Activated CD8-positive, alpha-beta T cell treated with anti-CD3 and anti-CD28 coated beads, Interleukin-2, amount 10 ng/mL, durations not matched to agents 7 days and 5 days (primary cell): ENCODE data around the gene NCOA3. TPM values are rescaled to one million over a fixed set of nuclear protein-coding genes. Genes with fewer than 3 reads are reported as not detected.
"Not testable (repeated sequence)": the region's sequence is repeated elsewhere in the genome, so short reads cannot be mapped to it uniquely, and the experiment has no call there.

Experiments
- ATAC-seq: fragments of 150-1000 bp; cut with Tn5 transposase; one replicate; pipeline ENCODE4 v1.10.0; 2021; ENCODE audit warnings: moderate library complexity
- CTCF ChIA-PET: fragments of 350-600 bp; sonication (Branson Sonifier 250); formaldehyde crosslinking; loops from one replicate; lab custom pipeline; 2021; ENCODE audit warnings: antibody characterized with exemption; lab: Charles Lee
- POLR2A ChIA-PET: fragments of 350-600 bp; sonication (Branson Sonifier 250); formaldehyde crosslinking; loops from one replicate; lab custom pipeline; 2021; ENCODE audit warnings: antibody characterized with exemption; lab: Charles Lee
- DNase-seq: peaks from one replicate; pipeline ENCODE4 v3.0.0-alpha.2; 2020
- H3K27ac Mint-ChIP-seq: one replicate; pipeline ENCODE4 v1.8.0; 2021; ENCODE audit warnings: mild to moderate bottlenecking, mixed read lengths
- H3K27me3 Mint-ChIP-seq: one replicate; pipeline ENCODE4 v1.8.0; 2021; ENCODE audit warnings: low read depth, mixed read lengths
- H3K36me3 Mint-ChIP-seq: one replicate; pipeline ENCODE4 v1.8.0; 2021; ENCODE audit warnings: low read depth, mixed read lengths
- H3K4me1 Mint-ChIP-seq: one replicate; pipeline ENCODE4 v1.8.0; 2021; ENCODE audit warnings: low read depth, mixed read lengths
- H3K4me3 Mint-ChIP-seq: one replicate; pipeline ENCODE4 v1.8.0; 2021; ENCODE audit warnings: mild to moderate bottlenecking, mixed read lengths
- H3K9me3 Mint-ChIP-seq: one replicate; pipeline ENCODE4 v1.8.0; 2022; ENCODE audit warnings: mixed read lengths; ENCODE audit not compliant: insufficient read depth
- total RNA-seq, 2 experiments: library from RNA; stranded (reverse); gene quantifications; one replicate each; pipeline ENCODE4 v1.2.3, GENCODE V29; 2021

NCOA3 gene
- total RNA-seq, 2 experiments from 2014 or later = 57.4 to 60.1 TPM

DNA sequence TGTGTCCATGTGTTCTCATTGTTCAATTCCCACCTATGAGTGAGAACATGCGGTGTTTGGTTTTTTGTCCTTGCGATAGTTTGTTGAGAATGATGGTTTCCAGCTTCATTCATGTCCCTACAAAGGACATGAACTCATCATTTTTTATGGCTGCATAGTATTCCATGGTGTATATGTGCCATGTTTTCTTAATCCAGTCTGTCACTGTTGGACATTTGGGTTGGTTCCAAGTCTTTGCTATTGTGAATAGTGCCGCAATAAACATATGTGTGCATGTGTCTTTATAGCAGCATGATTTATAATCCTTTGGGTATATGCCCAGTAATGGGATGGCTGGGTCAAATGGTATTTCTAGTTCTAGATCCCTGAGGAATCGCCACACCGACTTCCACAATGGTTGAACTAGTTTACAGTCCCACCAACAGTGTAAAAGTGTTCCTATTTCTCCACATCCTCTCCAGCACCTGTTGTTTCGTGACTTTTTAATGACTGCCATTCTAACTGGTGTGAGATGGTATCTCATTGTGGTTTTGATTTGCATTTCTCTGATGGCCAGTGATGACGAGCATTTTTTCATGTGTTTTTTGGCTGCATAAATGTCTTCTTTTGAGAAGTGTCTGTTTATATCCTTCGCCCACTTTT lies 52.0 kb downstream of the NCOA3 start:
- H3K27ac Mint-ChIP-seq, H3K4me3 Mint-ChIP-seq, ATAC-seq, DNase-seq, POLR2A ChIA-PET, CTCF ChIA-PET, H3K27me3 Mint-ChIP-seq, H3K9me3 Mint-ChIP-seq: not testable (repeated sequence)
- Mint-ChIP-seq H3K4me1 (peaks cover 21% of the 10 kb centered on the region), H3K36me3 (peaks cover 32% of the 10 kb centered on the region)

DNA sequence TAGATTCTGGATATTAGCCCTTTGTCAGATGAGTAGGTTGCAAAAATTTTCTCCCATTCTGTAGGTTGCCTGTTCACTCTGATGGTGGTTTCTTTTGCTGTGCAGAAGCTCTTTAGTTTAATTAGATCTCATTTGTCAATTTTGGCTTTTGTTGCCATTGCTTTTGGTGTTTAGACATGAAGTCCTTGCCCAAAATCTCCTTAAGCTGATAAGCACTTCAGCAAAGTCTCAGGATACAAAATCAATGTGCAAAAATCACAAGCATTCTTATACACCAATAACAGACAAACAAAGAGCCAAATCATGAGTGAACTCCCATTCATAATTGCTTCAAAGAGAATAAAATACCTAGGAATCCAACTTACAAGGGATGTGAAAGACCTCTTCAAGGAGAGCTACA lies 52.6 kb downstream of the NCOA3 start:
- H3K27me3 Mint-ChIP-seq, H3K27ac Mint-ChIP-seq, H3K9me3 Mint-ChIP-seq, H3K4me3 Mint-ChIP-seq, ATAC-seq, CTCF ChIA-PET, DNase-seq: not testable (repeated sequence)
- peaks cover 21% of the 10 kb centered on the region for H3K4me1 Mint-ChIP-seq
- H3K36me3 Mint-ChIP-seq = peaks cover 31% of the 10 kb centered on the region
- POLR2A ChIA-PET = interaction anchor here (0.8 kb wide), 1 partner anchor 11 kb away, joined by 3 read pairs; no protein-coding TSS in a partner anchor

GRCh38 chr20:47557218-47557617 lies 55.5 kb downstream of the NCOA3 start:
- peaks cover 22% of the 10 kb centered on the region for H3K36me3 Mint-ChIP-seq
- no peak overlapping the region for H3K4me3 Mint-ChIP-seq
- ATAC-seq (no peak), DNase-seq (no peak)
- no peak overlapping the region for H3K27ac Mint-ChIP-seq
- ChIA-PET POLR2A (no interaction called here), CTCF (interaction anchor here (1.0 to 1.5 kb wide), 3 partner anchors 8 to 173 kb away, joined by 3 read pairs; no protein-coding TSS in a partner anchor)
- H3K4me1 Mint-ChIP-seq = peaks cover 21% of the 10 kb centered on the region
- no peaks in the 10 kb centered on the region for H3K9me3 Mint-ChIP-seq
- H3K27me3 Mint-ChIP-seq = no peaks in the 10 kb centered on the region

DNA sequence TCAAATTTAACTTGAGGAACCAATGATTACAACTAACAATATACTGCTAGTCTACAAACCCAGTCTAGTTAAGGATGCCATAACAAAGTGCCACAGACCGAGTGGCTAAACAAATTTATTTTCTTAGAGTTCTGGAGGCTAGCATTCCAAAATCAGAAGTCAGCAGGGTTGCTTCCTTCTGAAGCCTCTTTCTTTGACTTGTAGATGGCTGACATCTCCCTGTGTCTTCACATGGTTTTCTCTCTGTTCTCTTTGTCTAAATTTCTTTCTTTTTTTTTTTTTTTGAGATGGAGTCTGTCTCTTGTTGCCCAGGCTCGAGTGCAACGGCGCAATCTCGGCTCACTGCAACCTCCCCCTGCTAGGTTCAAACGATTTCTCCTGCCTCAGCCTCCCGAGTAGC lies 56.1 kb downstream of the NCOA3 start:
- Mint-ChIP-seq H3K4me3 (no peak overlapping the region), H3K36me3 (peaks cover 19% of the 10 kb centered on the region), H3K27ac (no peak overlapping the region), H3K9me3 (no peaks in the 10 kb centered on the region), H3K27me3 (no peaks in the 10 kb centered on the region), H3K4me1 (peaks cover 23% of the 10 kb centered on the region)
- CTCF ChIA-PET = no interaction called here
- POLR2A ChIA-PET = no interaction called here
- no peak for DNase-seq
- no peak for ATAC-seq

DNA sequence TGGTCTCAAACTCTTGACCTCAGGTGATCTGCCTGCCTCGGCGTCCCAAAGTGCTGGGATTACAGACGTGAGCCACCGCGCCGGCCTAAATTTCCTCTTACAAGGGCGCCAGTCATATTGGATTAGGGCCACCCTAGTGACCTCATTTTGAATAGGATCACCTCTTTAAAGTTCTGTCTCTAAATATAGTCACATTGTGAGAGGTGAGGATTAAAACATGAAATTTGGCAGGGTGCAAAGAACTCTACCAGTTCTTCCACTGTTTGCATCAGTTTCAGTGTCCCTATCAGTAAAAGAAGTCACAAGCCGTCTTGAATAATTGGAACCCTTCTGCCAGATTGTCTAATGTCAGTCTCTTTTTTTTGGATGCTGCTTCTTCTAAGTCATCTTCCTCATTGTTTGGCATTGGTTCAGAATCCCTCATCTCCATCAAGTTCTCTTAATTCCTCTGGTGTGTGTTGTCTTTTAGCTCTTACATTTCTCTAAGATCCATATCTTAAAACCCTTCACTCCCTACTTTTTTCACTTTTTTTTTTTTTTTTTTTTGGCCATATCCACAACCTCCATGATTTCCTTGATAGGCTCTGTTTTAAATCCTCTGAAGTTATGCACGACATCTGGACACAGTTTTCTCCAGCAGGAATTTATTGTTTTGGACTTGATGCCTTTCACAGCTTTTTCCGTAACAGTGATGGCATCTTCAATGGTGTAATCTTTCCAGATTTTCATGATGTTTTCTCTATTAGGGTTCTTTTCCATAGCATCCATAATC lies 56.8 kb downstream of the NCOA3 start:
- H3K27me3 Mint-ChIP-seq = no peaks in the 10 kb centered on the region
- H3K36me3 Mint-ChIP-seq = peaks cover 18% of the 10 kb centered on the region
- no peaks in the 10 kb centered on the region for H3K9me3 Mint-ChIP-seq
- H3K4me3 Mint-ChIP-seq = no peak overlapping the region
- DNase-seq (no peak), ATAC-seq (no peak)
- CTCF ChIA-PET = no interaction called here
- no peak overlapping the region for H3K27ac Mint-ChIP-seq
- peaks cover 29% of the 10 kb centered on the region for H3K4me1 Mint-ChIP-seq
- POLR2A ChIA-PET = no interaction called here

DNA sequence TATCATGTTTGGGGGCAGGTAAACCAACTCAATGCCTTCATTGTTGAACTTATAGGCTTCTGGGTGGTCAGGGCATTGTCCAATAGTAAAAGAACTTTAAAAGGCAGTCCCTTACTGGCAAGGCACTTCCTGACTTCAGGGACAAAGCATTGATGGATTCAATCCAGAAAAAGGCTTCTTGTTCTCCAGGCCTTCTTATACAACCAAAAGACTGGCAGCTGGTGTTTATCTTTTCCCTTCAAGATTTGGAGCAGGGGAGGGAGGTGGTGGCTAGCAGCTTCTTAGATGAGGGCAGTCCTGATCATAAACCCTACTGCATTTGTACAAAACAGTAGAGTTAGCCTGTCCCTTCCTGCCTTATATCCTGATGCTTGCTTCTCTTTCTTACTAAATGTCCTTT lies 57.5 kb downstream of the NCOA3 start:
- ChIA-PET POLR2A (no interaction called here), CTCF (no interaction called here)
- ATAC-seq (no peak), DNase-seq (no peak)
- H3K36me3 Mint-ChIP-seq = peaks cover 18% of the 10 kb centered on the region
- peaks cover 33% of the 10 kb centered on the region for H3K4me1 Mint-ChIP-seq
- H3K27ac Mint-ChIP-seq = no peak overlapping the region
- no peaks in the 10 kb centered on the region for H3K27me3 Mint-ChIP-seq
- no peak overlapping the region for H3K4me3 Mint-ChIP-seq
- no peaks in the 10 kb centered on the region for H3K9me3 Mint-ChIP-seq

- no peak for ATAC-seq
- Mint-ChIP-seq H3K4me1 (peaks cover 42% of the 10 kb centered on the region), H3K36me3 (peaks cover 16% of the 10 kb centered on the region), H3K9me3 (no peaks in the 10 kb centered on the region), H3K27me3 (no peaks in the 10 kb centered on the region), H3K4me3 (no peak overlapping the region), H3K27ac (no peak overlapping the region)
- CTCF ChIA-PET = interaction anchor here (0.8 to 2.0 kb wide), 3 partner anchors 9 to 177 kb away, joined by 3 to 6 read pairs (median 5); no protein-coding TSS in a partner anchor
- POLR2A ChIA-PET = interaction anchor here (0.6 kb wide), 1 partner anchor 425 kb away, joined by 3 read pairs; no protein-coding TSS in a partner anchor
- no peak for DNase-seq
These were observed 59.5 kb downstream of the NCOA3 start for GRCh38 chr20:47561180-47561579.

- ChIA-PET CTCF (interaction anchor here (0.8 to 2.0 kb wide), 3 partner anchors 10 to 178 kb away, joined by 3 to 6 read pairs (median 5); no protein-coding TSS in a partner anchor), POLR2A (no interaction called here)
- ATAC-seq (no peak), DNase-seq (no peak)
- peaks cover 43% of the 10 kb centered on the region for H3K4me1 Mint-ChIP-seq
- peak overlapping the region; percentile 2 for H3K27ac Mint-ChIP-seq
- H3K36me3 Mint-ChIP-seq = peaks cover 16% of the 10 kb centered on the region
- no peak overlapping the region for H3K4me3 Mint-ChIP-seq
- no peaks in the 10 kb centered on the region for H3K27me3 Mint-ChIP-seq
- no peaks in the 10 kb centered on the region for H3K9me3 Mint-ChIP-seq
These were observed 60.2 kb downstream of the NCOA3 start for GRCh38 chr20:47561603-47562583.

DNA sequence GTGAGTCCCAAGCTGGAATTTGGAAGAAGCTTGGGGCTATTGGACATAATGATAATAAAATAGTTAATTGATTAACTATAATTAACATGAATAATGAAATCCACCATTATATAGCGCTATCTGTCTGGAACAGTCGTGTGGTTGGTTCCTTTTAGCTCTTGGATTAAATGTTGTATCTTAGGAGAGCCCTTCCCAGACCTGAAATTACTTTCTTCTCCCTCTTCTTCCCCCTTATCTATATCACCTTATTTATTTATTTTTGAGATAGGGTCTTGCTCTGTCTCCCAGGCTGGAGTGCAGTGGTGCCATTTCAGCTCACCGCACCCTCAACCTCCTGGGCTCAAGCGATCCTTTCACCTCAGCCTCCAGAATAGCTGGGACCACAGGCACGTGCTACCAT lies 64.6 kb downstream of the NCOA3 start:
- Mint-ChIP-seq H3K4me3 (no peak overlapping the region), H3K4me1 (peaks cover 59% of the 10 kb centered on the region), H3K27me3 (no peaks in the 10 kb centered on the region), H3K27ac (no peak overlapping the region), H3K9me3 (no peaks in the 10 kb centered on the region), H3K36me3 (peaks cover 31% of the 10 kb centered on the region)
- CTCF ChIA-PET = interaction anchor here (0.6 to 1.7 kb wide), 4 partner anchors 14 to 182 kb away, joined by 3 to 4 read pairs (median 3); no protein-coding TSS in a partner anchor
- ATAC-seq (no peak), DNase-seq (no peak)
- POLR2A ChIA-PET = no interaction called here

DNA sequence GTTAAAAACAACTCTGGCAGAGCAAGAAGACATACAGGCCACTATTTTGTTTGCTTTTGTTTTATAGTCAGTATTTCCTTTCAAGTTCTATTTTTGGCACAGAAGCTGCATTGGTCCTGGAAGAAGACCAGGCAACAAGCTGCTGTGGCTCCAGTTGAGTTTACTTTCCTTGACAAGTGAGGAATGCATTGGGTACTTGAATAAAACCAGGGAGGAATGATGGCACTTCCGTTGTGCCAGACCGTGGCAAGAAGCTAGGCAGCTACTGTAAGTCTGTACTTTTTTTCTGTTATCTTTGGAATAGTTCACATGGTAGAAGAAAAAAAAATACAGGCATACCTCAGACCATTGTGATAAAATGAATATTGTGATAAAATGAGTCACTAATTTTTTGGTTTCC lies 66.3 kb downstream of the NCOA3 start:
- ChIA-PET POLR2A (no interaction called here), CTCF (interaction anchor here (1.1 kb wide), 1 partner anchor 42 kb away, joined by 4 read pairs; no protein-coding TSS in a partner anchor)
- no peaks in the 10 kb centered on the region for H3K9me3 Mint-ChIP-seq
- peaks cover 53% of the 10 kb centered on the region for H3K4me1 Mint-ChIP-seq
- no peaks in the 10 kb centered on the region for H3K27me3 Mint-ChIP-seq
- ATAC-seq = no peak
- H3K27ac Mint-ChIP-seq = peak overlapping the region; percentile 21
- no peak overlapping the region for H3K4me3 Mint-ChIP-seq
- DNase-seq = no peak
- H3K36me3 Mint-ChIP-seq = peaks cover 39% of the 10 kb centered on the region

DNA sequence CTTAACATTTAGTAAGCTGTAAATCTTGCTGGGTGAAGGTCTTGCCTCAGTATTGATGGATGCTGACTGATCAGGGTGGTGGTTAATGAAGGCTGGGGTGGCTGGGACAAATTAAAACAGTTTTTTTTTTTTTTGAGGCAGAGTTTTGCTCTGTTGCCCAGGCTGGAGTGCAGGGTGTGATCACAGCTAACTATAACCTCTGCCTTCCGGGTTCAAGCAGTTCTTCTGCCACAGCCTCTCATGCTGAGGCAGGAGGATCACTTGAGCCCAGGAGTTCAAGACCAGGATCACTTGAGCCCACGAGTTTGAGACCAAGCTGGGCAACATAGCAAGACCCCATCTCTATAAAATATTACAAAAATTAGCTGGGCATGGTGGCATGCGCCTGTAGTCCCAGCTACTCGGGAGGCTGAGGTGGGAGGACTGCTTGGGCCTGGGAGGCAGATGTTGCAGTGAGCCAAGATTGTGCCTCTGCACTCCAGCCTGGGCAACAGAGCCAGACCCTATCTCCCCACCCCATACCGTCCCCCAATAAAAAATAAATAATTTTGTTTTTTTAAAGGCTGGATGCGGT lies 67.2 kb downstream of the NCOA3 start:
- Mint-ChIP-seq H3K27ac (peak overlapping the region; percentile 46), H3K9me3 (no peaks in the 10 kb centered on the region), H3K36me3 (peaks cover 39% of the 10 kb centered on the region), H3K4me1 (peaks cover 54% of the 10 kb centered on the region), H3K27me3 (no peaks in the 10 kb centered on the region), H3K4me3 (no peak overlapping the region)
- ATAC-seq (no peak), DNase-seq (no peak)
- POLR2A ChIA-PET = no interaction called here
- CTCF ChIA-PET = interaction anchor here (0.9 kb wide), 1 partner anchor 185 kb away, joined by 3 read pairs; no protein-coding TSS in a partner anchor
